A673 (cell line): ENCODE data around the gene SH3D19. TPM values are rescaled to one million over a fixed set of nuclear protein-coding genes. Genes with fewer than 3 reads are reported as not detected.
"Not testable (repeated sequence)": the region's sequence is repeated elsewhere in the genome, so short reads cannot be mapped to it uniquely, and the experiment has no call there.

Experiments used
- BruUV-seq: library from RNA; stranded (reverse); fragments of 400-500 nt; replicated peaks from 2 replicates; lab custom pipeline; 2021; lab: Mats Ljungman, UMichigan
- CTCF ChIA-PET: fragments of 300-600 bp; sonication (Branson Sonifier 250); formaldehyde crosslinking; loops from one replicate; lab custom pipeline; 2022; ENCODE audit warnings: antibody characterized with exemption; lab: Charles Lee
- POLR2A ChIA-PET: fragments of 300-600 bp; sonication (Branson Sonifier 250); formaldehyde crosslinking; loops from one replicate; lab custom pipeline; 2022; ENCODE audit warnings: antibody characterized with exemption; ENCODE audit not compliant: low non-redundant PET; lab: Charles Lee
- DNase-seq: peaks from one replicate; pipeline ENCODE4 v3.0.0-alpha.2; 2015; ENCODE audit warnings: low spot score
- H3K27ac ChIP-seq: fragments of 200-600 bp; sonication (generic); 2 replicates; pipeline ENCODE4 v1.5.1; 2016; ENCODE audit warnings: mixed run types, low read depth, mild to moderate bottlenecking, mixed read lengths, antibody characterized with exemption, low read length; ENCODE audit not compliant: poor library complexity, severe bottlenecking
- H3K27me3 ChIP-seq: fragments of 200-600 bp; sonication (generic); replicated peaks from 2 replicates; pipeline ENCODE4 v1.6.1; 2017; ENCODE audit warnings: mixed run types, low read depth, mild to moderate bottlenecking, mixed read lengths, antibody characterized with exemption, low read length; ENCODE audit not compliant: insufficient read depth, poor library complexity
- H3K36me3 ChIP-seq: fragments of 200-600 bp; sonication (generic); 2 replicates; pipeline ENCODE4 v1.6.1; 2016; ENCODE audit warnings: mixed run types, mild to moderate bottlenecking, mixed read lengths, antibody characterized with exemption, low read length; ENCODE audit not compliant: insufficient read depth, poor library complexity, severe bottlenecking
- H3K4me1 ChIP-seq: fragments of 200-600 bp; sonication (generic); 2 replicates; pipeline ENCODE4 v1.6.1; 2017; ENCODE audit warnings: mixed run types, mild to moderate bottlenecking, mixed read lengths, antibody characterized with exemption, low read length; ENCODE audit not compliant: insufficient read depth, poor library complexity, severe bottlenecking
- H3K4me3 ChIP-seq: fragments of 200-600 bp; sonication (generic); 2 replicates; pipeline ENCODE4 v1.5.1; 2016; ENCODE audit warnings: low read depth, mixed run types, mild to moderate bottlenecking, mixed read lengths, low read length; ENCODE audit not compliant: poor library complexity, severe bottlenecking
- H3K9me3 ChIP-seq: fragments of 200-600 bp; sonication (generic); 2 replicates; pipeline ENCODE4 v1.6.1; 2016; ENCODE audit warnings: mixed run types, low read depth, mild to moderate bottlenecking, mixed read lengths, antibody characterized with exemption, low read length; ENCODE audit not compliant: poor library complexity, severe bottlenecking
- EZH2 ChIP-seq: fragments of 200-600 bp; sonication (generic); IDR thresholded peaks from 2 replicates; pipeline ENCODE4 v1.6.1; 2017; ENCODE audit warnings: borderline replicate concordance, low read depth, mild to moderate bottlenecking, mixed read lengths, antibody characterized with exemption, low read length; ENCODE audit not compliant: poor library complexity, severe bottlenecking
- intact Hi-C: fragments of 100-400 bp; cut with micrococcal nuclease; formaldehyde crosslinking; loops from one replicate; pipeline ENCODE4 v1.10.0; 2022; ENCODE audit not compliant: unreplicated experiment
- total RNA-seq: library from RNA; stranded (reverse); gene quantifications from 2 replicates; pipeline ENCODE4 v1.2.3, GENCODE V29; 2021
- TF ChIP-seq, protein P1 (sequence below): fragments of 300-800, 200-600 bp; sonication (generic); conservative IDR thresholded peaks from 2 replicates; pipeline ENCODE4 v1.5.1; 2017; ENCODE audit warnings: low read depth, mild to moderate bottlenecking, antibody characterized with exemption, low read length, moderate library complexity, mixed read lengths

SH3D19 gene
- total RNA-seq, 1 experiment from 2014 or later = 0.86 TPM

GRCh38 chr4:151092488-151092887 lies 232.9 kb downstream of the SH3D19 start:
- Histone ChIP-seq H3K27me3 (no peaks in the 10 kb centered on the region), H3K4me3 (no peak overlapping the region), H3K36me3 (no peaks in the 10 kb centered on the region), H3K27ac (no peak overlapping the region), H3K9me3 (no peaks in the 10 kb centered on the region), H3K4me1 (no peaks in the 10 kb centered on the region)
- TF ChIP-seq EZH2 = no peak
- TF ChIP-seq, protein P1, sequence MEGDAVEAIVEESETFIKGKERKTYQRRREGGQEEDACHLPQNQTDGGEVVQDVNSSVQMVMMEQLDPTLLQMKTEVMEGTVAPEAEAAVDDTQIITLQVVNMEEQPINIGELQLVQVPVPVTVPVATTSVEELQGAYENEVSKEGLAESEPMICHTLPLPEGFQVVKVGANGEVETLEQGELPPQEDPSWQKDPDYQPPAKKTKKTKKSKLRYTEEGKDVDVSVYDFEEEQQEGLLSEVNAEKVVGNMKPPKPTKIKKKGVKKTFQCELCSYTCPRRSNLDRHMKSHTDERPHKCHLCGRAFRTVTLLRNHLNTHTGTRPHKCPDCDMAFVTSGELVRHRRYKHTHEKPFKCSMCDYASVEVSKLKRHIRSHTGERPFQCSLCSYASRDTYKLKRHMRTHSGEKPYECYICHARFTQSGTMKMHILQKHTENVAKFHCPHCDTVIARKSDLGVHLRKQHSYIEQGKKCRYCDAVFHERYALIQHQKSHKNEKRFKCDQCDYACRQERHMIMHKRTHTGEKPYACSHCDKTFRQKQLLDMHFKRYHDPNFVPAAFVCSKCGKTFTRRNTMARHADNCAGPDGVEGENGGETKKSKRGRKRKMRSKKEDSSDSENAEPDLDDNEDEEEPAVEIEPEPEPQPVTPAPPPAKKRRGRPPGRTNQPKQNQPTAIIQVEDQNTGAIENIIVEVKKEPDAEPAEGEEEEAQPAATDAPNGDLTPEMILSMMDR = no peak
- ChIA-PET CTCF (no interaction called here), POLR2A (no interaction called here)
- DNase-seq = no peak
- intact Hi-C loops = no loop called here
- no TSS peak for BruUV-seq

DNA sequence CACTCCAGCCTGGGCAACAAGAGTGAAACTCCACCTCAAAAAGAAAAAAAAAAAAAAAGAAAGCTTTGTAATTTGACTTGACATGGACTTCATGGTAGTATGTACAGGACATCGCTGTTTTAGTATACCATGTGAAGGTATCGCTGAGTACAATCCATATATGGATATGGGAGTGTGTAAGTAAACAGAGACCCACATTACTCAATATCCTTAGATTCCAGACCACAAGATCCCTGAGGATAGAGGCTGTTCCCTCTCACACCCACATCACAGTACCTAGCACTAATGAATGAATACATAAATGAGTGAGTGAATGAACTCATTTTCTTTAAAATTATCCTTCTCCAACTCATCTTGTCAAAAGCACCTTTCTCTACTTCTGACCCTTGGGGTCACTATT lies 234.4 kb downstream of the SH3D19 start:
- ChIA-PET CTCF (no interaction called here), POLR2A (no interaction called here)
- Histone ChIP-seq H3K4me3 (no peak overlapping the region), H3K27ac (no peak overlapping the region), H3K36me3 (no peaks in the 10 kb centered on the region), H3K9me3 (no peaks in the 10 kb centered on the region), H3K4me1 (no peaks in the 10 kb centered on the region), H3K27me3 (no peaks in the 10 kb centered on the region)
- intact Hi-C loops = no loop called here
- TF ChIP-seq, protein P1 = no peak
- TF ChIP-seq EZH2 = no peak
- BruUV-seq = no TSS peak
- DNase-seq = no peak

DNA sequence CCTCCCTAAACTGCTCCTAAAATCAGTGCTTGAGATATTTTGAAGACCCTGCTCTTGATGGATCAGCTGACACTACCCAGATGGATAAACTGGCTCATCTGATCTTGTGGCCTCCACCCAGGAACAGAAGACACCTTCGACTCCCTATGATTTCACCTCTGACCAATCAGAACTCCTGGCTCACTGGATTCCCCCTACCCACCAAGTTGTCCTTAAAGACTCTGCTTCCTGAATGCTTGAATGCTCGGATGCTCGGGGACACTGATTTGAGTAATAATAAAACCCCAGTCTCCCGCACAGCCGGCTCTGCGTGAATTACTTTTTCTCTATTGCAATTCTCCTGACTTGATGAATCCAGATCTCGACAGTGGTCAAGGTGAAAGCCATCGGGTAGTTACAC lies 237.9 kb downstream of the SH3D19 start:
- no peak for DNase-seq
- CTCF ChIA-PET = no interaction called here
- TF ChIP-seq, protein P1 = no peak
- no peak for TF ChIP-seq EZH2

DNA sequence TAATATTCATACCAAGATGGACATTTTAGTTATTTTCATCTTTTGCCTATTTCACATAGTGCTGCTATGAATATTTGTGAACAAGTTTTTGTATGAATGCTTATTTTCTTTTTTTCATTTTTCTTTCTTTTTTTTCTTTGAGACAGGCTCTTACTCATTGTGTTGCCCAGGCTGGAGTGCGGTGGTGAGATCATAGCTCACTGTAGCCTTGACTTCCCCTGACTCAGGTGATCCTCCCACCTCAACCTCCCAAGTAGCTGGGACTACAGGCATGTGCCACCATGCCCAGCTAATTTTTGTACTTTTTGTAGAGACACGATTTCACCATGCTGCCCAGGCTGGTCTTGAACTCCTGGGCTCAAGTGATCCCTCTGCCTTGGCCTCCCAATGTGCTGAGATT lies 247.4 kb downstream of the SH3D19 start:
- DNase-seq, H3K4me3 ChIP-seq, H3K4me1 ChIP-seq, H3K36me3 ChIP-seq, POLR2A ChIA-PET, H3K27ac ChIP-seq, H3K9me3 ChIP-seq, BruUV-seq, H3K27me3 ChIP-seq, intact Hi-C loops, CTCF ChIA-PET: not testable (repeated sequence)

More for the DNA sequence above, 237.9 kb downstream of the SH3D19 start:
- Histone ChIP-seq H3K27me3 (no peaks in the 10 kb centered on the region), H3K9me3 (no peaks in the 10 kb centered on the region), H3K4me3 (no peak overlapping the region), H3K27ac (no peak overlapping the region), H3K4me1 (no peaks in the 10 kb centered on the region), H3K36me3 (no peaks in the 10 kb centered on the region)
- BruUV-seq = no TSS peak
- POLR2A ChIA-PET = no interaction called here
- intact Hi-C loops = no loop called here
